ENCODE data around the gene REG1B. TPM values are rescaled to one million over a fixed set of nuclear protein-coding genes. Genes with fewer than 3 reads are reported as not detected.

Gene REG1B, protein sequence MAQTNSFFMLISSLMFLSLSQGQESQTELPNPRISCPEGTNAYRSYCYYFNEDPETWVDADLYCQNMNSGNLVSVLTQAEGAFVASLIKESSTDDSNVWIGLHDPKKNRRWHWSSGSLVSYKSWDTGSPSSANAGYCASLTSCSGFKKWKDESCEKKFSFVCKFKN
- total RNA-seq (2014; rRNA removed; shearing (Covaris generic)), result not detected in 2 replicates

DNA sequence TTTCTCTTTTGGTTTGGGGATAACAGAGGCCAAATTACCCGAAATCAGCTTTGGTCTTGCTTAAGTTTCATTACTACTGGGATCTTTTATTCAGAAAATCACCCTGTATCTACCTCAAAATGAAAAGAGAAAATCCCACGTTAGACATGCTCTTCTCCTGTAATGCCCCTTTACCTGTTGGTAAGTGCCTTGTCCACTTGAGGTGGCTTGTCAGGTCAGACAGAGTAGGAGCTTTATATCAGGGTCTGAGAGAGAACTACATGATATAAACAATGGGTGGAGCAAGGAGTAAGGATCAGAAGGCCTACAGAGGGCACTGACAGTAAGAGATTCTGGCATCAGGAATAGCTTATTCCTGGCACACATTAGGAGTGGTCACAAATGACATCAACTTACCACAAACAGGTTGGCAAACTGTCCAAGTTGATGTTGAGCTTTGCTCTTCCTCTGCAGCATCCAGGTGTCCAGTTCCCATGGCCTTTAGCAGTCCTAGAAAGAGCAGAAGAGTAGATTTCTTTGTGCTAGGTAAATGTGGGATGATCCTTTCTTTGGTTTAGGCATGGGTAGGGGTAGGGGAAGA lies at the start of gene REG1B:
Gene REG1B (minus strand): TSS at position 209 of the 580 bp plus-strand sequence. CDS start 381 bp downstream, outside the sequence.
- DNase-seq (ENCODE audit: low spot score), result no peak

DNA sequence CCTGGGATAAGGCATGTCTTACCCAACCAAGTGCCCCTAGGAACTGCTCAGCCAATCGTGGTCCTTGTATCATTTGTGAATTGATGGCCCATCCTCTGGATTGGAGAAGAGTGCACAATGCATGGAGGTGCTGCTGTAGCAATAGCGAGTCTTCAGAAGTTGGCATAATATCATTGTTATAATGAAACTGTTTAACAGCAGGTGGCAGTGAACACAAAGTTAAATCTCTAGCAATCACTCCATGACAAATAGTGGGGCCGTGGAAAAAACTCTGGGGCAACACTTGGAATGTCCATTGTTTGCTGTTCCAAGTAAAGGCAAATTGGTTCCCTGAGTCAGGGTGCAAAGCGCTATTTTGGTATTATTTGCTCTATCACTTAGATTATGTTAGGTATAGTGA lies 43.9 kb upstream of the REG1B start:
- DNase-seq (ENCODE audit: low spot score), result no peak

GRCh38 chr2:79129804-79130203 lies 42.0 kb upstream of the REG1B start:
- DNase-seq (ENCODE audit: low spot score), result no peak

DNA sequence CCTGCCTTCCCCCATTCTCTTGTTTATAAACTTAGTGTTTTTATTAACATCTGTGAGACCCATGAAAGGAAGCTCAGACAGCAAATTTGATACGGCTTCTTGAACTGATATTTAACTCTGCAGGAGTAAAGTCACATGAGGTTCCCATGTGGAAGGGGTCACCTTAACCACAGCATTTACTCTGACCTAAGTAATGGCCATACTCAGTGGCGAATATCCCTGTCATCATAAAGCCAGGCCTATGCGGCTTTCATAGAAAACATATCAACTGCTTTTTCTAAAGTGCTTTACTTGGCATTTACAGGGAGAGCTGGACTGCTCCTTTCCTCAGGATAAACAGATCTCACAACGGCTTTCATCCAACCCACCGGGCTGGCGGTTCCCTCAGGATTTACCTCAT lies 41.5 kb upstream of the REG1B start:
- no peak for DNase-seq (ENCODE audit: low spot score)

DNA sequence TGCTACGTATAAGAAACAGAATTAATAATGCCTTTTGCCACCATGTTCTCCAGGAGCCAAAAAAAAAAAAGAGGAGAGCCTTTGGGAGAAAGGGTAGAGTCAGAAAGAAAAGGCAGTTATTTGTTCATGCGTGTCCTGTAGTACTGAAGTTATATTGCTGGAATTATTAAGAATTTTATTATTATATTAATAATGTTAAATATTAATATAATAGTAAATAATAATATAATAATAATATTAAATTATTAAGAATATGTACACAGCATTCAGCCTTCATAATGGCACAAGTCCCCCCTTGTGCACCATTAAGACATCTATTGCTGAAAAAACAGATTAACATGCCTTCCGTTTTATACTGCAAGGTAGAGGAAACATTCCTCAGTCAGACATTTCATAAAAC lies 40.6 kb upstream of the REG1B start:
- DNase-seq (ENCODE audit: low spot score), result no peak

DNA sequence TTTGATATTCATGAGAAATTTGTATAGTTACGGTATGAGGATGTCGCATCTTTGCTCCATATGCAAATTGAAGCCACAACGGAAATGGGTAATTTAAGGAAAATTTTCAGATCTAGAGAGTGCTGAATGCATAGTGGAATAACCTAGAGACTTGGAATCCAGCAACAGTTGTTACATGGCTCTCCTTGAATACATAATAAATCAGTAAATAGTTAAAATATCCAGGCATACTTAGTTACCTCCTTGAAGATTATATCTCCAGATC lies 37.9 kb upstream of the REG1B start:
- no peak for DNase-seq (ENCODE audit: low spot score)

- DNase-seq (ENCODE audit: low spot score), result no peak
Observed at GRCh38 chr2:79124907-79125720, 37.3 kb upstream of the REG1B start.

DNA sequence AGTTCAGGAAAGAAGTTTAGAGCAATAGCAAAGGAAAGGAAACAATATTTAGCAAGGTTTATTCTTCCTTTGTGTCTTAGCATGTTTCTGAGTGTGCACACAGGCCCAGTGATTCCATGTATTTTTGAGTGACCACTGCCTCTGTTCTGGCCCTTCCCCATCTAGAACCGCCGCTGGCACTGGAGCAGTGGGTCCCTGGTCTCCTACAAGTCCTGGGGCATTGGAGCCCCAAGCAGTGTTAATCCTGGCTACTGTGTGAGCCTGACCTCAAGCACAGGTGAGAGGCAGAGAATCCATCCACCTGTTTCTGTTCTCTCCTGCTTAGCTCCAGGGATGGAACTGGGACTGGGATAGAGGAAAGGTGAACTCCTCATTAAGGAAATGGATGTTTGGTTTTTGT lies 34.9 kb upstream of the REG1B start:
- no peak for DNase-seq (ENCODE audit: low spot score)

GRCh38 chr2:79120194-79120713 lies 32.5 kb upstream of the REG1B start, which contains the start of gene REG1A:
TSS of gene REG1A (plus strand) at chr2:79120488. CDS start at chr2:79120862, 374 bp downstream.
- no peak for DNase-seq (ENCODE audit: low spot score)

GRCh38 chr2:79116997-79117928 lies 29.5 kb upstream of the REG1B start:
- DNase-seq (ENCODE audit: low spot score), result no peak

GRCh38 chr2:79114797-79115494 lies 27.2 kb upstream of the REG1B start:
- no peak for DNase-seq (ENCODE audit: low spot score)

- no peak for DNase-seq (ENCODE audit: low spot score)
Observed at GRCh38 chr2:79112269-79112668, 24.5 kb upstream of the REG1B start.

GRCh38 chr2:79105259-79105658 lies 17.5 kb upstream of the REG1B start:
- DNase-seq (ENCODE audit: low spot score), result no peak

DNA sequence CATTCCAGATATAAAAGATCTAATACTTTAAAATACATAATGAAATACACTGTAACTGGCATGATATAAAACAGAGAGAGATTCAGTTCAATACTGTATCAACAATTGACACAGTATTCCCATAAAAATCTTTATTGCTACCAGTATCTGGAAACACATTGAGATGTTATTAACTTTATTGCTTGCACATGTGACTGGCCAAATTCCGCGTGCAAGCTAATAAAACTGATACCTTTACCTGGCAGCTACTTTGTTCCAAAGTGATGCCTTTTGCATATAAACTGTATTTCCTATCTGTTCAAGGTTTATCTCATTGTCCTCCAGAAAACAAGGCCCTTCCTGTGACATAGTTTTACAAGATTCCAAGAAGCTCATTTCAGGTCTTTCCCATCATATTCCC lies 15.4 kb upstream of the REG1B start:
- no peak for DNase-seq (ENCODE audit: low spot score)

GRCh38 chr2:79101024-79101423 lies 13.2 kb upstream of the REG1B start:
- DNase-seq (ENCODE audit: low spot score), result no peak

DNA sequence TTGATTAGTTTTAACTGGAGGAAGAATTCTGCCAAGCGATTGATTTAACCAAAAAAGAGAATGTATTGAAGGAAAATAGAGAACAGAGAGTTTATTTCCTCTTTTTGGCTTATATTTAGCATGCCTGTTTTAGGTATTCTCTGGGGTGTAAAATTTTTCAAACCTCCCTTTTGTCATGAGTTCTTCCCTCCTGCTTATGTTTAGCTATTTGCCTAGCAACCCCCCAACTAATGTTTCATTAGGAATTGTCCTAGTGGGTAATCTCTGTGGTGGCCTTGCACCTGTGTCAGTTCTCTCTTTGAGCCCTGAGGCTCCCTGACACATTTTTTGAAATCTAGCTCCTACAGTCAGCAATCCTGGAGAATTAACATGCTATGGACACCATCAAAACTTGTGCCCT lies 12.5 kb upstream of the REG1B start:
- DNase-seq (ENCODE audit: low spot score), result no peak

GRCh38 chr2:79099140-79099686 lies 11.4 kb upstream of the REG1B start:
- DNase-seq (ENCODE audit: low spot score), result no peak

DNA sequence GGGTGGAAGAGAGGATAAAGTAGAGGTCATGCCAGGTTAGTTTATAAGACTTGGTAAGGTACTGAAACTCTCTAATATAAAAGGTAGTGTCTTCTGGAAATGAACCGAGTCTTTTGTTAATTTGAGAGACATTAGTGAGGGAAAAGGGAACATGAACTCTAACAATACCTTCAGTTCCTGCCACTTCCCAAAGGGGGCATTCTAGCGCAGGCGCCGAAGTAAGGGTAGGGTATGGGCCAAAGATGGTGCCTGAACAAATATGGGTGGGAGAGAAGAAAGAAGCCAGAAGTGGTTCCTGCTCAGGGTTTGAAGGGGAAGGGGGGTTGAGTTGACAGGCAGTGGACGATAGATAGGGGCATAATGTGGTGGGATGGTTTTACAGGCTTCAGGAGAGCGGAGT lies 10.1 kb upstream of the REG1B start:
- no peak for DNase-seq (ENCODE audit: low spot score)

- DNase-seq (ENCODE audit: low spot score), result no peak
Observed at GRCh38 chr2:79090693-79091092, 2.9 kb upstream of the REG1B start.

GRCh38 chr2:79086255-79086654 lies 1.5 kb downstream of the REG1B start:
- DNase-seq (ENCODE audit: low spot score), result no peak

- no peak for DNase-seq (ENCODE audit: low spot score)
Observed at GRCh38 chr2:79085382-79085781, 2.4 kb downstream of the REG1B start.
